Skeletal muscle satellite cell (primary cell): ENCODE data around the gene TYW1B.
"Not testable (repeated sequence)": the region's sequence is repeated elsewhere in the genome, so short reads cannot be mapped to it uniquely, and the experiment has no call there.

Experiments
- H3K27me3 ChIP-seq: 2 replicates; pipeline ENCODE4 v1.7.0; 2013; ENCODE audit warnings: low read length; ENCODE audit not compliant: control insufficient read depth, insufficient read depth
- H3K36me3 ChIP-seq: 2 replicates; pipeline ENCODE4 v1.7.0; 2013; ENCODE audit warnings: mild to moderate bottlenecking, control low read depth, low read length; ENCODE audit not compliant: insufficient read depth
- H3K4me1 ChIP-seq: 2 replicates; pipeline ENCODE4 v1.7.0; 2013; ENCODE audit warnings: low read length; ENCODE audit not compliant: control insufficient read depth, insufficient read depth
- H3K4me2 ChIP-seq: 2 replicates; pipeline ENCODE4 v1.7.0; 2013; ENCODE audit warnings: mild to moderate bottlenecking, low read length
- H3K4me3 ChIP-seq: 2 replicates; pipeline ENCODE4 v1.7.0; 2013; ENCODE audit warnings: low read length
- H3K9ac ChIP-seq: 2 replicates; pipeline ENCODE4 v1.7.0; 2013; ENCODE audit warnings: mild to moderate bottlenecking, low read depth, low read length, moderate library complexity
- H3K9me3 ChIP-seq: replicated peaks from 2 replicates; pipeline ENCODE4 v1.7.0; 2013; ENCODE audit warnings: mild to moderate bottlenecking, control low read depth, low read length

Gene TYW1B

DNA sequence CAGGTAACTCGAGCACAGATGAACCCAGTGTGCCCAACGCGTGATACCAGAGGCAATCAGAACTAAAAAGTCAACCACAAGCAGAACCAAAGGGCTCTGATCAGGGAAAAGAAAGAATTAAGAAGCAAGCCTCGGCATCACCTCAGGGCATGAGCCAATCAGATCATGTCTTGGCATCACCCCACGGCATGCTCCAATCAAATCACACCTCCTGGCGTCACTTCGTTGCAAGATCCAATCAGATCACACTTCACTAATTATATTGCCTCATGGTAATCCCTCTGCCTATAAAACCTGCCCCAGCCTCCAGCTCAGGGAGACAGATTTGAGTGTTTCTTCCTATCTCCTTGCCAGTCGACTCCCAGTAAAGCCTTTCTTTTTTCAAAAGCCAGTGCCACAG lies 46.8 kb downstream of the TYW1B start:
- Histone ChIP-seq H3K9ac (no peak overlapping the region), H3K9me3 (no peaks in the 10 kb centered on the region), H3K4me3 (no peak overlapping the region), H3K4me2 (no peak overlapping the region), H3K27me3 (no peaks in the 10 kb centered on the region), H3K36me3 (no peaks in the 10 kb centered on the region), H3K4me1 (peaks cover 17% of the 10 kb centered on the region)

DNA sequence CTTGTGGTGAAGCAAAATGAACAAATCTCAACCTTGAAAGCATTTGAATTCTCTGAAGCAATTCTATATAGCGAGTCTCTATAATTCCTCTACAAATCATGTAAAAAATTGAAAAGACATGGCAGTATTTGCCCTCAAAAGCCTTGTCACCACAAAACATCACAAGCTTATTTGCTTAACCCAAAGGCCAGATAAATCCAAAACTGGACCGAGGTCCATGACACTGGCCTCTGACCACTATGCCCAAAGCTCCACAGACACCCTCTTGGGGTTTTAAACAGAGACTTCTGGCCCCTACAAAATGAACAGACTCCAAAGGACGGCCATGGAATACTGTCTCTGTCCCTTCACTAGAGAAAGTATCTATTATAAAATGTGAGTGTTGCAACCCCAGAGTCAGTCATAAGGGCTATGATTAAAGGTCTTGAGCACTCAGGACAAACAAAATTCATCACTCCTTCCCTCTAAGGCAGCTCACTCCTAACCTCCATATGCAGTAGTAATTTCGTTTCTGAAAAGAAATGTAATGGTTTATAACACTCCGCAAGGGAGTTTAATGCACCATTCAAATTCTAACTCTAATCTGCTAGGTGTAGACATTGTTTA lies 47.6 kb downstream of the TYW1B start:
- H3K9ac ChIP-seq, H3K27me3 ChIP-seq, H3K4me3 ChIP-seq, H3K4me2 ChIP-seq, H3K9me3 ChIP-seq, H3K36me3 ChIP-seq: not testable (repeated sequence)
- H3K4me1 ChIP-seq: peaks cover 14% of the 10 kb centered on the region

DNA sequence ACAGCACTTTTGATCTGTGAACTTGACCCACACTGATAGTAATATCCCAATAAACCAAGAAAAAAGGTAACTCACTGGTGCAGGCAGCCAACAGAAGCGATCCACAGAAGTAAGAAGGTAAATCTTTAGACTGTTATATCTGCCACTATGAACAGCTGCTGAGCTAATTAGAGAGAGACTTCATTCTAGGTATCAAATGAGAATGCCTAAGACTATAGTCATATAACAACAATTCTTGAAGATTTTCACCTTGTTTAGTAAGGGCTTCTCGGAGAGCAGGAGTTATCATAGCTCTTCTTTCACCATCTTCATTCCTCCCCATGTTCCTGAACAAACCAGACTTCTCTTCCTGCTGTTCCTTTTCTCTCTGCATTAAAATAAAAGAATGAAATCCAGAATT lies 50.8 kb downstream of the TYW1B start:
- not testable (repeated sequence) for H3K9ac ChIP-seq

DNA sequence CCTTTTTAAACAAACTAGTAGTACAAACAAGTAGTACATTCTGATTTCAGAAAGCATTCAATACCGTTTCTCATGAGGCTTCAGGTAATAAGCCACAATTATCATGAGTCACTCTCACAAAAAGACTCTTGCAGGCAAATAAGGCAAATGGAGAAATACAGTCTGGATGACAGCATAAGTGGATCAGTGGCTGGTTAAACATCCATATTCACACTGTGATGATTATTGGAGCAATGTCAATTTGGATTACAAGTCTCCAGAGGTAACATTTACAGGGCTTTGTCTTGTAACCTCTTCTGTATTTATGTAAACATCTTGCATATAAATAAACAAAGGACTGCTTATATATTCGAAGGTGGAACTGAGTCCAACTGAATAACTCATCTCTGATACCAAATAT lies 55.4 kb downstream of the TYW1B start:
- not testable (repeated sequence) for H3K9ac ChIP-seq, H3K4me3 ChIP-seq, H3K27me3 ChIP-seq, H3K36me3 ChIP-seq, H3K9me3 ChIP-seq, H3K4me1 ChIP-seq, H3K4me2 ChIP-seq

More for the DNA sequence above, 50.8 kb downstream of the TYW1B start:
- H3K9me3 ChIP-seq, H3K4me3 ChIP-seq, H3K36me3 ChIP-seq, H3K4me1 ChIP-seq, H3K4me2 ChIP-seq, H3K27me3 ChIP-seq: not testable (repeated sequence)

DNA sequence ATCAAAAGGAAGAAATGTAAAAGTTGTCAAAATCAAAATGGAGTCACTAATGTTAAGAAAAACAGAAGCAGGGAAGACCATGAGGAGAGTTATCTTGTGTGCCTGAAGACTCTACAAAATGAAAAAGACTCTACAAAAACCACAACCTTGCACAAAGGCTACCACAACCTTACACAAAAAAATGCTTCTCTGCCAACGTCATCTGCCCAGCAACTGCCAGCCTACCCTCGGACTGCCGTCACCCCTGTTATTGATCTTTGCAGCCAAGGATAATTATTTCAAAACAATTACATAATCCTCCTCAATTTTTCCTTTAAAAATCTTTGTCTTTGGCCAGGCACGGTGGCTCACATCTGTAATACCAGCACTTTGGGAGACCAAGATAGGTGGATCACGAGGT lies 61.0 kb downstream of the TYW1B start:
- not testable (repeated sequence) for H3K4me2 ChIP-seq, H3K4me3 ChIP-seq, H3K4me1 ChIP-seq, H3K36me3 ChIP-seq, H3K27me3 ChIP-seq, H3K9me3 ChIP-seq, H3K9ac ChIP-seq

DNA sequence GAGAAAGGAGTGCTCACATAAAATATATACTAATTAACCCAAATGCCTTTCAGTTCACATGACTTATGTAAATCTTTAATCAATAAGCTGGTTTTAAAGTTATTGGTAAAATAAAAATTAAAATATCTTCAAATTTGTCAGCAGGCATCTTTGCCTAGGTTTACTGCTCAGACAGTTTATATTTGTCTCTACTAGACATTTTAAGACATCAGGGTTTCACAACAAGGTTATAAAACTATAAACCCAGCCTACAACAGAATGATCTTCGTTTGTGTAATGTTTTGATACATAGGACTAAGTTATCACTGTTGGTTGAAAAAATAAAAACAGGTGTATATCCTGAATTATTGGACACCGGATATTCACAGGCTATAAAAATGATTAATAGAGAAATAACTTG lies 67.4 kb downstream of the TYW1B start:
- H3K4me3 ChIP-seq: no peak overlapping the region
- no peaks in the 10 kb centered on the region for H3K9me3 ChIP-seq
- H3K36me3 ChIP-seq: no peaks in the 10 kb centered on the region
- H3K27me3 ChIP-seq: no peaks in the 10 kb centered on the region
- H3K4me2 ChIP-seq: no peak overlapping the region
- no peak overlapping the region for H3K9ac ChIP-seq
- no peaks in the 10 kb centered on the region for H3K4me1 ChIP-seq

DNA sequence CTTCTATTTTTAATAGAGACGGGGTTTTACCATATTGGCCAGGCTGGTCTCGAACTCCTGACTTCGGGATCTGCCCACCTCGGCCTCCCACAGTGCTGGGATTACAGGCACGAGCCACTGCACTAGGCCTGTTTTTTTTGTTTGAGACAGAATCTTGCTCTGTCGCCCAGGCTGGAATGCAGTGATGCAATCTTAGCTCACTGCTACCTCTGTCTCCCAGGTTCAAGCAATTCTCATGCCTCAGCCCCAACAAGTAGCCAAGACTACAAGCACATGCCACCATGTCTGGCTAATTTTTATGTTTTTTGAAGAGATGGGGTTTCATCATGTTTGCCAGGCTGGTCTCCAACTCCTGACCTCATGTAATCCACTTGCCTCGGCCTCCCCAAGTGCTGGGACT lies 73.7 kb downstream of the TYW1B start:
- no peak overlapping the region for H3K4me2 ChIP-seq
- H3K9me3 ChIP-seq: no peaks in the 10 kb centered on the region
- no peaks in the 10 kb centered on the region for H3K27me3 ChIP-seq
- no peak overlapping the region for H3K9ac ChIP-seq
- no peaks in the 10 kb centered on the region for H3K4me1 ChIP-seq
- H3K4me3 ChIP-seq: no peak overlapping the region
- no peaks in the 10 kb centered on the region for H3K36me3 ChIP-seq

DNA sequence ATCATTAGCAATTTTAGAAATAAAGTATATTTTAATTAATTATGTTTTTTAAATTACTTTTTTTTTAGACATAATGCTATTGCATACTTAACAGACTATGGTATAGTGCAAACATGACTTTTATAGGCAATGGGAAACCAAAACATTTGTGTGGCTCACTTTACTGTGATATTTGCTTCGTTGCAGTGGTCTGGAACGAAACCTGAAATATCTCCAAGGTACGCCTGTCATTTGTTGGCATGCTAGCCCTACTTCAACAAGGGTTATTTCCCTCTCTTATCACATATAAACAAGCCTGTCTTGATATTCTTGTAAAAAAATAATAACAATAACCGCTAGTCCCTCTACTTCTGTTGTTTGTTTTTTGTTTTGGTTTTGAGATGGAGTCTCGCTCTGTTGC lies 74.2 kb downstream of the TYW1B start:
- Histone ChIP-seq H3K9ac (no peak overlapping the region), H3K9me3 (no peaks in the 10 kb centered on the region), H3K4me2 (no peak overlapping the region), H3K27me3 (no peaks in the 10 kb centered on the region), H3K36me3 (no peaks in the 10 kb centered on the region), H3K4me1 (no peaks in the 10 kb centered on the region), H3K4me3 (no peak overlapping the region)

DNA sequence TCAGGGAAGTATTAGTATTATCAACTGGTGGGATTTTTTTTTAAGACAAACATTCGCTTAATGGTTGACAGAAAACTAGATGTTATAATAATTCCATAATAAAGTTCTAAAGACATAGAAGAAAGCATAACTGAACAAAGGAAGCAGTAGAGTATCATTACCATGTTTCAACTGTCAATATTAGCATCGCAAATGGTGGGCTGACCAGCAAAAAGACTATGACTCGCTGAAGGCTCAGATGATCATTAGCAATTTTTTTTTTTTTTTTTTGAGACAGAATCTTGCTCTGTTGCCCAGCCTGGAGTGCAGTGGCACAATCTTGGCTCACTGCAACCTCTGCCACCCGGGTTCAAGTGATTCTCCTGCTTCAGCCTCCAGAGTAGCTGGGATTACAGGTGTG lies 74.8 kb downstream of the TYW1B start:
- not testable (repeated sequence) for H3K4me1 ChIP-seq, H3K36me3 ChIP-seq, H3K4me2 ChIP-seq, H3K27me3 ChIP-seq, H3K4me3 ChIP-seq, H3K9me3 ChIP-seq, H3K9ac ChIP-seq

DNA sequence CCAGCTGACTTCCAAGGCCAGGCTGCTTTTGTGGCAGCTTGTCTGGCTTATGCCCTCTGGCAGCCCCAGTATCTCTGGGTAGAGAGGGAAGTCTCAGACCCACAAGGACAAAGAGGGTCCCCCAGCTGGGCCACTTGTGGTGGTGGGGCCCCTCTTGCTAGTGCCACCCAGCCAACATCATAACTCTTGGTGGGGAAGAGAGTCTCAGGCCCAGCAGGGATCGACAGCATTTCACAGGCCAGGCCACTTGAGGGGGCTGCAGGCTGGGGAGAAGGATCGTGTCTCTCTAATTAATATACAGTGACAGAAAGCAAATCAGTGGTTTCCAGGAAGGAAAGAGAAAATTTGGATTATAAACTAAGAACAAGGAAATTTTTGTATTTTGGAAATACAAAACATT lies 76.0 kb downstream of the TYW1B start:
- no peaks in the 10 kb centered on the region for H3K9me3 ChIP-seq
- H3K4me1 ChIP-seq: no peaks in the 10 kb centered on the region
- no peak overlapping the region for H3K9ac ChIP-seq
- H3K4me2 ChIP-seq: no peak overlapping the region
- no peaks in the 10 kb centered on the region for H3K36me3 ChIP-seq
- H3K4me3 ChIP-seq: no peak overlapping the region
- H3K27me3 ChIP-seq: no peaks in the 10 kb centered on the region

DNA sequence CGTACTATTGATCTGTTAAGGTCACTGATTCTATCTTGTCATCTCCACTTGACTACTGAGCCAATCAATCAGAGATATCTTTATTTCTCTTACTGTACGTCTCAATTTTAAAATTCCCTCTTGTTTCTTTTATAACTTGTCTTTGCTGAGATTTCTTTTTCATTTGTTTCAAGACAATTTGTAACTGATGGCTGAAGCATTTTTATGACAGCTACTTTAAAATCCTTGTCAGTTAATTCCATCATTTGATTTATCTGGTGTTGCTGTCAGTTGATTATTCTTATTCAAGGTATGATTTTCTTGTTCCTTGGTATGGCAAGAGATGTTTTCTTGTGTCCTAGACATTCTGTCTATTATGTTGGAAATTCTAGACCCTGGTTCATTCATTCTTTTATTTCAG lies 76.6 kb downstream of the TYW1B start:
- H3K4me1 ChIP-seq: no peaks in the 10 kb centered on the region

DNA sequence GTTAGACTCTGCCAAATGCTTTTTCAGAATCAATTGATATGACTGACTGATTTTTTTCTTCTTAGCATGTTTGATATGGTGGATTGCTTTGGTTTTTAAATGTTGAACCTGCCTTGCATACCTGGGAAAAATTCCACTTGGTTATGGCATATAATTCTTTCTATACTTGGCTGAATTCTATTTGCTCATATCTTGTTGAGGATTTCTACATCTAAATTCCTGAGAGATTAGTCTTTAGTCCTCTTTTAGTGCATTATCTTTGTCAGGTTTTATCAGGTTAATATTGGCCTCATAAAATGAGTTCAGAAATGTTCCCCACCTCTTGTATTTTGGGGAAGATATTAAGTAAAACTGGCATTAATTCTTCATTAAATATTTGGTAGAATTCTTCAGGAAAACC lies 79.4 kb downstream of the TYW1B start:
- H3K27me3 ChIP-seq, H3K4me3 ChIP-seq, H3K4me2 ChIP-seq, H3K9me3 ChIP-seq, H3K9ac ChIP-seq, H3K4me1 ChIP-seq, H3K36me3 ChIP-seq: not testable (repeated sequence)

More for the DNA sequence above, 76.6 kb downstream of the TYW1B start:
- Histone ChIP-seq H3K36me3 (no peaks in the 10 kb centered on the region), H3K4me3 (no peak overlapping the region), H3K9ac (no peak overlapping the region), H3K9me3 (no peaks in the 10 kb centered on the region), H3K27me3 (no peaks in the 10 kb centered on the region), H3K4me2 (no peak overlapping the region)
